CD4-positive, alpha-beta T cell treated with Interleukin-6 for 4 hours (primary cell): ENCODE results near the gene EML2.
"Not testable (repeated sequence)": the region's sequence is repeated elsewhere in the genome, so short reads cannot be mapped to it uniquely, and the experiment has no call there.

Experiments
- DNase-seq: peaks from one replicate; pipeline ENCODE4 v3.0.0-alpha.2; 2020; ENCODE audit warnings: mixed read lengths

The EML2 gene, protein sequence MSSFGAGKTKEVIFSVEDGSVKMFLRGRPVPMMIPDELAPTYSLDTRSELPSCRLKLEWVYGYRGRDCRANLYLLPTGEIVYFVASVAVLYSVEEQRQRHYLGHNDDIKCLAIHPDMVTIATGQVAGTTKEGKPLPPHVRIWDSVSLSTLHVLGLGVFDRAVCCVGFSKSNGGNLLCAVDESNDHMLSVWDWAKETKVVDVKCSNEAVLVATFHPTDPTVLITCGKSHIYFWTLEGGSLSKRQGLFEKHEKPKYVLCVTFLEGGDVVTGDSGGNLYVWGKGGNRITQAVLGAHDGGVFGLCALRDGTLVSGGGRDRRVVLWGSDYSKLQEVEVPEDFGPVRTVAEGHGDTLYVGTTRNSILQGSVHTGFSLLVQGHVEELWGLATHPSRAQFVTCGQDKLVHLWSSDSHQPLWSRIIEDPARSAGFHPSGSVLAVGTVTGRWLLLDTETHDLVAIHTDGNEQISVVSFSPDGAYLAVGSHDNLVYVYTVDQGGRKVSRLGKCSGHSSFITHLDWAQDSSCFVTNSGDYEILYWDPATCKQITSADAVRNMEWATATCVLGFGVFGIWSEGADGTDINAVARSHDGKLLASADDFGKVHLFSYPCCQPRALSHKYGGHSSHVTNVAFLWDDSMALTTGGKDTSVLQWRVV

DNA sequence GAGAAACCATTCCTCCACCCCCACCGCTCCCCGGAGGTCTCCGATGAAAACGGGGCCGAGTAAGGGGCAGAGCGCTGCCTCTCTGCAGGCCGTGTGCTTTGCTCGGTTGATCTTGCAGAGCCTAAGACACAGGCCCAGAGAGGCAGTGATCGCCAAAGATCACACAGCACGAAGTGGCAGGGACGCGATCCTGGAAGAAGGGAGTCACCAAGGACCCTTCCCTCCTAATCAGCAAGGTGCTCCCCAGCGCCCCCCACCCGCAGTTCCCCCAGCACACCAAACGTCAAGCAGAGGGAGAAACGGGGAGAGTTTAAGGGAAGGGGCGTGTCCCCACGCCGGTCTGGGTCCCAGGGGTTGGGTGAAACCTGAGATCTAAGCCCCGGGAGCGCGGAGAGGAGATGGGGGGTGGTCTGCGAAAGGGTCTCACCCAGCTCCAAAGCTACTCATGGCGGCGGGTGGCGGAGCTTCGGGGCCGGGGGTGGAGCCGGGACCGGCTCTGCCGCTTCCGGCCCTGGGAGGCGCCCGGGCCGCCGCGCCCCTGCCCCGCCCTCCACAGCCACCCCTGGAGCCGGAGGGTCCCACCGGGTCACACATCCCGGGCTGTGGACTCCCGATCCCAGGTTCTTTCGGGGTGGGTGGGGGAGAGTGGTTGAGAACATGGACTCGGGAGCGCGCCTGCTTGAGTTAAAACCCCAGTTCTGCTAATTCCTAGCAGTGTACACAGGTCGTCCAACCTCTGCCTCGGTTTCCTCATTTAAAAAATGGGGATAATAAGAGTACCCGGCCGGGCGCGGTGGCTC lies at the start of gene EML2:
Gene EML2, minus strand, starts transcription at position 468 of the 800 bp plus-strand sequence. Its CDS starts 21 bp downstream, at position 447.
- DNase-seq = peak; percentile 67

DNA sequence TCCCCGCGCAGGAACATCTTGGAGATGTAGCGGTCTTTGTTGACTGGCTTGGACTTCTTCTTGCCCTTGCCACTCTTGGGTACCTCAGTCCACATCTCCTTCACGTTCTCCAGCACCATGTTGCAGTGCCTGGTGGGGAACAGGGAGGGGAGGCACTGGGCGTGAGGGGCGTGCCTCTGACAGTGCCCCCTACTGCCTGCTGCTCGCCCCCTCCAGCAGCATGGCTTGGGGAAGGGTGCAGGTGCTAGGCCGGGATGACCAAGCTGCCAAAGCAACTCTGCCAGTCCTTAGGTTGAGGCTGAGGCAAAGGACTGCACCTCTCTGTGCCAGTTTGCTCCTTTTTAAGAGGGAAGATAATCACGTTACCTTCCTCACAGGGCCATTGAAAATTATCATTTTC lies 48.4 kb upstream of the EML2 start:
- DNase-seq = no peak

DNA sequence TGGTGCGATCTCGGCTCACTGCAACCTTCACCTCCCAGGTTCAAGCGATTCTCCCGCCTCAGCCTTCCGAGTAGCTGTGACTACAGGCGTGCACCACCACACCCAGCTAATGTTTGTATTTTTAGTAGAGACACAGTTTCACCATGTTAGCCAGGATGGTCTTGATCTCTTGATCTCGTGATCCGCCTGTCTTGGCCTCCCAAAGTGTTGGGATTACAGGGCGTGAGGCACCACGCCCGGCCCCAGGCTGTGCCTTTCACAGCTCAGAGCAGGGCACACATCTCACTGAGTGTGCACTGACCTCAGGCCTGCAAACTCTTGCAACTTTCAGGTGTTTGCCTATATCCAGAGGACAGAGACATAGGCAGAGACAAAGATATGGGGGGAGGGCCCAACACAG lies 45.8 kb upstream of the EML2 start:
- not testable (repeated sequence) for DNase-seq

DNA sequence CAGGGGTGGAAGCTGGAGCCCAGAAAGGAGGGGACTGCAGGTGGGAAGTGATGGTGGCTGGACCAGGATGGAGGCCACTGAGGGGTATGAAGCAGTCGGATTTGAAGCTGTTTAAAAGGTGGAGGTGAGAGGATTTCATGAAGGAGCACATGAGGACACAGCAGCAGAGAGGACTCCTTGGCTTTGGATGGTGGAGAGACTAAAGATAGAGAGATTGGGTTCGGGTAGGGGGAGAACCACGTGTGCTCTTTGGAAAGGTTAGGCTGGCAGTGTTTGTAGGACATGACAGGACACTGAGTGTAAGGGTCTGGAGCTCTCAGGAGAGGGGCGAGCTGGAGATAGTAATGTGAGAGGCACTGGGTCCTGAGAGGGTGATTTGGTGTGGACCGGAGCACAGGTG lies 43.7 kb upstream of the EML2 start:
- DNase-seq = no peak

DNA sequence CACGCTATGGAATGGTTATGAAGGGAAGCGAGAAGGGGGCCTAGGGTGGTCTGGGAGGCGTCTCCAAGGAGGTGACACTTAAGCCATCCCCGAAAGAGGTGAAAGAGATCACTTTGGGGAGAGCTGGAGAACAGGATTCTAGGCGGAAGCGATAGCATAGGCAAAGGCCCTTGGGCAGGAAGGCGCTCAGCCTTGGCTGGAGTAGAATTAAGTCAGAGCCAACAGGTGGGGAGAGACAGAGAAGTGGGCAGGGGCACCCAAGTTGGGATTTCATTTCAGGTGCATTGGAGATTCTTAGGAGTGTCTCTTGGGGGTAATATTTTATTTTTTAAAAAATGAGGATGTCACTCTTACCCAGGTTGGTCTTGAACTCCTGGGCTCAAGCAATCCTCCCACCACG lies 42.9 kb upstream of the EML2 start:
- DNase-seq = no peak

DNA sequence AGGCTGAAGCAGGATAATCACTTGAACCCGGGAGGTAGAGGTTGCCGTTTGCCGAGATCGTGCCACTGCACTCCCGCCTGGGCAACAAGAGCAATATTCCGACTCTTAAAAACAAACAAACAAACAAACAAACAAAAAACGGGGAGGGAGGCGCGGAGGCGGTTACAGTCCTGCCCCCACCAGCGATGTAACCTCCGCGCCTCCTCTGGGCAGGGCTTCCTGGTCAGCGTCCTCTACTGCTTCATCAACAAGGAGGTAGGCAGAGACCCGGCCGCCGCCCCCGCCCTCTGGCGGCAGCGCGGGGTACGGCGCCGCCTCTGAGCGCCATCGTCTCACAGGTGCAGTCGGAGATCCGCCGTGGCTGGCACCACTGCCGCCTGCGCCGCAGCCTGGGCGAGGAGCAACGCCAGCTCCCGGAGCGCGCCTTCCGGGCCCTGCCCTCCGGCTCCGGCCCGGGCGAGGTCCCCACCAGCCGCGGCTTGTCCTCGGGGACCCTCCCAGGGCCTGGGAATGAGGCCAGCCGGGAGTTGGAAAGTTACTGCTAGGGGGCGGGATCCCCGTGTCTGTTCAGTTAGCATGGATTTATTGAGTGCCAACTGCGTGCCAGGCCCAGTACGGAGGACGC lies 42.3 kb upstream of the EML2 start:
- peak; percentile 87 for DNase-seq

DNA sequence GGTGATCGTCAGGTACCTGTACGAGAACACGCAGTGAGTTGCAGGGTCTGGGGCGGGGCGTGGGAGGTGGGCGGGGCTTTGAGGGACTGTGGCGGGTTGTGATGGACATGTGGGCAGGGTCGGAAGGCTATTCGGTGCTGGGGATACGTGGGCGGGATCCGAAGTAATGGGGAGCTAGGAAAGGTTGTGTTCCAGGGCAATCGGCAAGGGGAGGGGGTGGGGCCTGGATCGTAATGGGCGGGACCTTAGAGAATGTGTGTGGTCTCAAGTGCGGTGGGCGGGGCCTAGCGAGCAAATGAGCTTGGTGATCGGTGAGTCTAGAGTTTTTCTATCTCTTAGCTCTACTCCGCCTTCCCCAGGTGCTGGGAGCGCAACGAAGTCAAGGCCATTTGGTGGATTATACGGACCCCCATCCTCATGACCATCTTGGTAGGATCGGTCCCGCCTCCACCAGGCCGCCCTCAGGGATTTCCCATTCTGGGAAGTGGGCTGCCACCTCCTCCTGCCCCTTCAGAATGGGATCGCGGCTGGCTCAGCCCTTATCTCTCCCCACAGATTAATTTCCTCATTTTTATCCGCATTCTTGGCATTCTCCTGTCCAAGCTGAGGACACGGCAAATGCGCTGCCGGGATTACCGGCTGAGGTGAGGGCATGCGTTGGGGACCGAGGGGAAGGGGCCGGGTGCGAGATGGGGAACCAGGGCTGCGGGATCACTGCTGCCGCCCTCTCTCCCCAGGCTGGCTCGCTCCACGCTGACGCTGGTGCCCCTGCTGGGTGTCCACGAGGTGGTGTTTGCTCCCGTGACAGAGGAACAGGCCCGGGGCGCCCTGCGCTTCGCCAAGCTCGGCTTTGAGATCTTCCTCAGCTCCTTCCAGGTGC lies 38.4 kb upstream of the EML2 start:
- DNase-seq = peak; percentile 94

DNA sequence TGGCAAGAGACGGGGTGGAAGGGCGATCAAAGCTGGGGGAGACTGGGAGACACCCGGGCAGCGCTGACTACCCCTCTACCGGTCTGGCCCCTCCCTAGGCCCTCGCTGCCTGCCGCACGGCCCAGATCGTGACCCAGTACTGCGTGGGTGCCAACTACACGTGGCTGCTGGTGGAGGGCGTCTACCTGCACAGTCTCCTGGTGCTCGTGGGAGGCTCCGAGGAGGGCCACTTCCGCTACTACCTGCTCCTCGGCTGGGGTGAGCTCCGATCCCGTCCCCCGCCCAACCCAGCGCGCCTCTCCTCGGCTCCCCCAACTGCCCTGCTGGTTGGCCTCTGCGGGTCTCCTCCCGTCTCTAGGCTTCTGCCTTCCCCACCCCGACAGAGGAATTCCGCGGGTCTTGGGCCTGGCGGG lies 37.7 kb upstream of the EML2 start:
- DNase-seq = peak; percentile 69

DNA sequence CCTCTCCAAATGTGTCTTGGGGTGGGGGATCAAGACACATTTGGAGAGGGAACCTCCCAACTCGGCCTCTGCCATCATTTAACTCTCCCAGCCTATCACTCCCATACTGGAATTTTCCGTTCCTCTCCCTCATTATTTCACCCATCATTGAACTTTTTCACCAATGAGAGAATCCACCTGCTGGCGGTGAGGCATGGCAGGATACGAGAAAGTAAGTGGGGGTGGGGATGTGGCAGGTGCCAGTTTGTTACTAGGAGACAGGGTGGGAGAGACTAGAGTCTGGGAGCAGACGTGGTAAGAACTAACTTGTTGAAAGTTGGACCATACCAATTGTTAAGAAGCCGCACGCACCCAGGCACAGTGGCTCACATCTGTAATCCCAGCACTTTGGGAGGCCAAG lies 35.7 kb upstream of the EML2 start:
- DNase-seq = no peak

DNA sequence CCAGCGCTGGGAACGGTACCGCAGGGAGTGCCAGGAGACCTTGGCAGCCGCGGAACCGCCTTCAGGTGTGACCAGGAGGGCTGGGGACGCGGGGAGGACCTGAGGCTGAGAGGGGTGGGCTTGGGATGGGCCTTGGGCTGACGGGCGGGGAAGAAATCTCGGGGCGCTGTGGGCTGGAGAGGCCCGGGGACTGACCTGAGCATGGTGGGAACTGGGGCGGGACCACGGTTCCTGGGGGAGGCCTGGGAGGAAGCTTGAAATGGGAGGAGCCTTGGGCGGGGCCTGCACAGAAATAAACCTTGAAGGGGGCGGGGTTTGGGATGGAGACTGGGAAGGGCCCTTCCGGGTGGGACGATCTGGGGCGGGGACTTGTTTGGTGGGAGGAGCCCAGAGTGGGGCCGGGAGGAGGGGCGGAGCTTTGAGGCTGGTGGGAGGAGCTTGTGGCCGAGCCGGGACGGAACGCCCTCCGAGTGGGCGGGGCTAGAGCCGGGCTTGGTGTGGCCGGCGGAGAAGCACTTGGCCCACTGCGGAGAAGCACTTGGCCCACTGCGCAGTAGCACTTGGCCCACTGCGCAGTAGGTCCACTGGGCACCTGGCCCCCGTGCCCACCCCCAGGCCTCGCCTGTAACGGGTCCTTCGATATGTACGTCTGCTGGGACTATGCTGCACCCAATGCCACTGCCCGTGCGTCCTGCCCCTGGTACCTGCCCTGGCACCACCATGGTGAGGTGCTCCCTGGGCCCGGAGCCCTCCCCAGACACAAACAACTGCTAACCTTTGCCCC lies 31.7 kb upstream of the EML2 start:
- peak; percentile 43 for DNase-seq

DNA sequence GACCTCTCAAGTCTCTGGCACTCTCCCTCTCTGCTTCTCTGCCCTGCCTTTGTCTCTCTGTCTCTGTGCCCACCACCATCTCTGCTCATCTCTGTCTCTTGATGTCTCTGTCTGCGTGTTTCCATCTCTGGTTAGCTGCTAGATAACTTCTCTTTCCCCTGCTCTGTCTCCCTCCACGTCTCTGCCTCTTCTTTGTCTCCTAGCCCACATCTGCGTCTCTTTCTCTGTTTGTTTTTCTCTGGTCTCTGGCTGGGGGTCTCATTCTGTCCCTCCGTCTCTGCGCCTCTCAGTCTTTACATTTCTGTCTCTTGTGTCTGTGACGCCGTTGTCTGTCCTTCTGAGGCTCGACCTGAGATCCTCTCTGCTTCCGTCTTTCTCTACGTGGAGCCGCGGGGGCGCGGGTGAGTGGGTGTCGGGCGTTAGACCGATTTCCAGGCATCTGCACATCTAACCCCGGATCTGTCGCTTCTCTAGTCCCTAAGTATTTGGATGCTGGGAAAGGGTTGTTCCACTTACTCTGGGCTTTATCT lies 29.2 kb upstream of the EML2 start:
- peak; percentile 41 for DNase-seq

DNA sequence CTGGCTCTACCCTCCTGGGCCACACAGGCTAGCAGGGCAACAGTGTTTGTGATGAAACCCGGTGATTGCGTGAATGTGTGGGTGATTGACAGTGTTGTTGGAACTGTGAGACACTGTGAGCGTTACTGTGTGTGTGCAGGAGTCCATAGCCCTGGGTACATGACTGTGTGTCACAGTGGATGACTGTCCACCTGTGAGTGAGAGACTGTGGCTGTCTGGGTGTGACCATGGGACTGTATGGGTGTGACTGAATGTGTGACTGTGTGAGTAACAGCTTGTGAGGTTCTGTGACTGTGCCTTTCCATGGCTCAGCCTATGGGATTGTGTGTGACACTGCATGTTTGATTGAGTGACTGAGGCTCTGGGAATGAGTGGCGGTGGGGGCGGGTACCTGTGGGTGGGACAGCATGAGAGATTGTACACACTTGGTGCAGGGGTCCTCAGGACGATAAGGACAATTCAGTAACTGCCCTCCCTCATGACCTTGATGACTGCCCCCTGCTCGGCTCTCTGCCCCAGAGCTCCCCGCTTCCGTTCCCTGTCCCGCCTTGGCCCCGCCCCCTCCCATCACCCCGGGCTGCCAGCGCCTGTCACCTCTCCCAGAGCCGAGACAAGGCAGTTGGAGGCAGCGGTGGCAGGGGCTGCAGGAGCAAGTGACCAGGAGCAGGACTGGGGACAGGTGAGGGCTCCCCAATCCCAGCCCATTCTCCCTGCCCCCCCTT lies 28.6 kb upstream of the EML2 start, which contains the start of gene GIPR:
Gene GIPR, plus strand, starts transcription at position 602 of the 722 bp plus-strand sequence. CDS start 1,300 bp downstream, outside the sequence.
- peak; percentile 78 for DNase-seq

DNA sequence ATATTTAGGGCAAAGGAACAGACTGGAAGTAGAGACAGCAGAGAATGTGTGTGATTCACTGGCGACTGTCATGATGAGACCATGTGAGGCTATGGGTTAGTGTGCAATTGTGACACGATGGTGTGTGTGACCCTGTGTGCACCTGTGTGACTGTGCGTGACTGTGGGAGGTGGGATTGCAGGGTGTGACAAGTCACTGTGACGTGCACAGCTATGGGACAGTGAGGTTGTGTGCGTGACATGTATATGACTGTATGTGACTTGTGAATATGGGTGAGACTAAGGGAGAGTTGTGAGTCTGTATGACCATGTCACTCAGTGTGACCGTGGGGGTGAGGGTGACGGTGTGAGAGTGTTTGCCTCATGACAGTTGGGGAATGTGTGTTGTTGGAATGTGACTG lies 25.4 kb upstream of the EML2 start:
- DNase-seq = no peak

DNA sequence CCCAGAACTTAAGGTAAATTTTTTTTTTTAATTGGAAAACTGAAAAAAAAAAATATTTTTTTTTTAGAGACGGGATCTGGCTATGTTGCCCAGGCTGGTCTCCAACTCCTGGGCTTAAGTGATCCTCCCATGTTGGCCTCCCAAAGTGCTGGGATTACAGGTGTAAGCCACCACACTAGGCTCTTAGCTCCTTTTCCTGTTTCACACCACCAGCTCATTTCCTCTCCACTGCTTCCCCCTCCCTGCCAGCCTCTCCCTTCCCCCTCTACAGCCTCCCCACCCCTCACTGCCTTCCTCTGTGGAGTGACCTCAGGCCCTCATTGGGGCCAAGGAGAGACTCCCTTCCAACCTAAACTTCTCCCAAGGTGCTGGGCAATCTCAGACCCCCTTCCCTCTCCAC lies 24.6 kb upstream of the EML2 start:
- no peak for DNase-seq

DNA sequence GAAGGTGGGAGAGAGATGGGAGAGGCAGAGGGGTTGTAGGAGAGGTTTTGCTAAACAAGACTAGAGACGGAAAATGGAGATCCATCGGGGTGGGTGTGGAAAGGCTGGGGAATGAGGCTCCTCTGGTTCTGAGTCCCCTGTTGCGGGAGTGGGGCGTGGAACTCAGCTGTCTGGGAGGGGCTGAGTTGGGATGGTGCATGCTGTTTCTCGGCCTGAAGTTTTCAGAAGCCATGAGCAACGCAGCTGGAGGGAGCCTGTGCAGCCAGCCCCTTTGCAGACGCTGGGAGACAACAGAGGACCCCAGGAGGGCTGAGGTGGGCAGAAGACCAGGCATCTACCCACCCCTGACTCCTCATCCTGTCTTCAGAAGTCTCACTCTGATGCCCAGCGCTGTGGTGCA lies 21.4 kb upstream of the EML2 start:
- DNase-seq = no peak

DNA sequence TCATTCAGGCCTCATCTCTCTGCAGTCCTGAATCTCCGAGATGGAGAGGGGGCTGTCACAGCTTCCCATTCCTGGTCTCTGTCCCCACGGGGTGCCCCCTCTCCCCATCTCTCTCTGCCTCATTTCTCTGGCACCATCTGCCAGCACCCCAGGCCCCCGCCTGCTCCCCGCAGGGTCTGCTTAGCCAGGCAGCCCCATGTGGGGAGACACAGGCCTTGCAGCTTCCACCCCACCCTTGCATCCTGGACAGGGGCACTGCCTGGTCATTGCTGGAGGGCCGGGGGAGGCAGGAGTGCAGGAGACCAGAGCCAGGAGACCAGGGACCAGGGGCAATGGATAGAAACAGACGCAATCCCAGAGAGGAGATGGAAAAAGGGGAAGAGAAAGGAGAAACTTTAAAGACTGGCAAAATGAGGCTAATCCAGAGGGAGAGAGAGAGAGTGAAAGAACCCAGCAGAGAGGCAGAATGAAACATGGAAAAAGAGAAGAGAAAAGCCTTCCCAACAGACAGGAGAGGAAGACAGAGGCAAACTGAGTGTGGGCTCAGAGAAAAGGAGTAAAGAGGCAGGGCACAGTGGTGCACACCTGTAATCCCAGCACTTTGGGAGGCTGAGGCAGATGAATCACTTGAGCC lies 20.0 kb upstream of the EML2 start:
- DNase-seq = no peak

DNA sequence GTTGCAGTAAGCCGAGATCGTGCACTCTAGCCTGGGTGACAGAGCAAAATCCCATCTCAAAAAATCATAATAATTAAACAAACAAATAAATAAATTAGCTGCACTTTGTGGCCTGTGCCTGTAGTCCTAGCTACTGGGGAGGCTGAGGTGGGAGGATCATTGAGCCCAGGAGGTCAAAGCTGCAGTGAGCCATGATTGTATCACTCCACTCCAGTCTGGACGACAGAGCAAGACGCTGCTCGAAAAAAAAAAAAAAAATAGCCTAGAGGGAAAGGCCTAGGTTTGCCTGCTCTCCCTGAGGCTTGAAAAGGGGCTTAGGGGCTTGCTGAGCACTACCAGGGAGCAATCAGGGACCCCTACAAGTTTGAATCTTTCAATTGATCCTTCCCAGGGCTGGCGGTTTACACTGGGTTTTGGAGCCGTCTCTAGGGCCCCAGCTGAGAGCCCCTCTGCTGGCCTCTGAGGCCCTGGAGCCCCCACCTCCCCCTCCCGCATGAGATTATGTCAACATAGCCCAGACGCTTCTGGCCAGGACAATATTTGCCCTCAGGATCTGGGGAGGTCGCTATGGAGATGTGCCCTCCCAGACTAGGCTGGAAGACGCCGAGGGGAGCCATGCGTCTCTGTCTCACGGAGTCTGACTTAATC lies 18.4 kb upstream of the EML2 start:
- no peak for DNase-seq

DNA sequence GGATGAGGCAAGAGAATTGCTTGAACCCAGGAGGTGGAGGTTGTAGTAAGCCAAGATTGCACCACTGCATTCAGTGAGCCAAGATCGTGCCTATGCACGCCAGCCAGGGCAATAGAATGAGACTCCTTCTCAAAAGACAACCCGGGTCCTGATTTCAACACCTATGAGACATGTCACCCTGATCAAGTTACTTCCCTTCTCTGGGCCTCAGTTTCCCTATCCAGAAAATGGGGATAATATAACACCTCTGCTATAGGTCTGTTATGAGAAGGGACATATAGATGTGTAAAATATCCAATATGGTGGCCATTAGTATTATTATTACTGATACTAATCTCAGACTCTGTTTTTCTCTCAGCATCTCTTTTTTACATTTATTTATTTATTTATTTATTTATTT lies 15.9 kb upstream of the EML2 start:
- DNase-seq = no peak

DNA sequence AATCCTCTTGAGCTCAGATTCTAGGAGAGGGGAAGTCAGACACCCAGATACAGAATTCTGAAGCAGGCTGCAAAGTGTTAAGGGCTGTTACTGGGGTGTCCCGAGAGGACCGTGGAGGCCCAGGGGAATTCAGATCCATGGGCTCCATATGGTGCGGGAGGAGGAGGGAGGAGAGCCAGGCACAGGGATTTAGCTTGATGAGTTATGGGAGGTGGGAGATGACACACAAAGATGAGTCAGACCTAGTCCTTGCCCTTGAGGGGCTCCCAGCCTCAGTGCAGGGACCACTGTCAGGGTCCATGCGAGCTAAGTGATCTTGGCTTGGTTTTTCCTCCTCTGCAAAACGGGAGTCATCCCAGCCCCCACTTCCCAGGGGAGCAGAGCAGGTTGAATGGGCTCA lies 14.4 kb upstream of the EML2 start:
- no peak for DNase-seq
